ENCODE results near the gene CCDC91. TPM values are rescaled to one million over a fixed set of nuclear protein-coding genes. Genes with fewer than 3 reads are reported as not detected.

Gene CCDC91
- total RNA-seq, 1 experiment from 2014 or later = 26.9 TPM

DNA sequence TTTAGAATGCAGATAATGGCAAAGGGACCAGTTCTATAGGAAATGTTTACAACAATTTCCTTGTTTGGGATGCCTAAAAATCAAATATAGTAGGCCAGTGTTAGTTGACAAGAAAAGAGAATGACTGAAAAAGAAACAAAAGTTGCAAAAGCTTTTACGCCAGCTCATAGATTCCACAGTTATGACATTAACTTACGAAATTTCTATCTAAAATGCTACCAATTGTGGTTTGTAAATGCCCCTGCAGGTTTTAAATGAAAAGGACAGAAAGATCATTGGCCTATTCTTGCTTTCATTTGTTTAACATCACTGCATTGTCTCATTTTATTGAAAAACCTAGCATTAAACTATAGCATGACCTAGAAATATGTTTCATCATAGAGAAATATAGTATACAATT is 345.8 kb downstream of the CCDC91 start:
- Histone ChIP-seq H3K4me1 (ENCODE audit: control insufficient read depth, insufficient read depth, low read length) (peaks cover 3% of the 10 kb centered on the region; the same call in 1 of the 2 replicates), H3K36me3 (ENCODE audit: control insufficient read depth, insufficient read depth, low read length) (no peaks in the 10 kb centered on the region), H3K9me3 (ENCODE audit: control insufficient read depth, insufficient read depth, low read depth, low read length) (no peaks in the 10 kb centered on the region), H3K27ac (ENCODE audit: low read length) (no peak overlapping the region), H3K4me3 (ENCODE audit: low read depth in 2 of 2, low read length in 2 of 2) (no peak overlapping the region), H3K27me3 (ENCODE audit: control insufficient read depth, insufficient read depth, low read length) (no peaks in the 10 kb centered on the region)
- BruUV-seq (replicated peaks) = no TSS peak
- in situ Hi-C loops (cut with HindIII; ENCODE audit: low pct_unique_long_range_greater_than_20kb, low sequenced_read_pairs) = no loop called here
- TF ChIP-seq, protein P1, sequence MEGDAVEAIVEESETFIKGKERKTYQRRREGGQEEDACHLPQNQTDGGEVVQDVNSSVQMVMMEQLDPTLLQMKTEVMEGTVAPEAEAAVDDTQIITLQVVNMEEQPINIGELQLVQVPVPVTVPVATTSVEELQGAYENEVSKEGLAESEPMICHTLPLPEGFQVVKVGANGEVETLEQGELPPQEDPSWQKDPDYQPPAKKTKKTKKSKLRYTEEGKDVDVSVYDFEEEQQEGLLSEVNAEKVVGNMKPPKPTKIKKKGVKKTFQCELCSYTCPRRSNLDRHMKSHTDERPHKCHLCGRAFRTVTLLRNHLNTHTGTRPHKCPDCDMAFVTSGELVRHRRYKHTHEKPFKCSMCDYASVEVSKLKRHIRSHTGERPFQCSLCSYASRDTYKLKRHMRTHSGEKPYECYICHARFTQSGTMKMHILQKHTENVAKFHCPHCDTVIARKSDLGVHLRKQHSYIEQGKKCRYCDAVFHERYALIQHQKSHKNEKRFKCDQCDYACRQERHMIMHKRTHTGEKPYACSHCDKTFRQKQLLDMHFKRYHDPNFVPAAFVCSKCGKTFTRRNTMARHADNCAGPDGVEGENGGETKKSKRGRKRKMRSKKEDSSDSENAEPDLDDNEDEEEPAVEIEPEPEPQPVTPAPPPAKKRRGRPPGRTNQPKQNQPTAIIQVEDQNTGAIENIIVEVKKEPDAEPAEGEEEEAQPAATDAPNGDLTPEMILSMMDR (IDR thresholded peaks at IDR 0.05) = no peak
- TF ChIP-seq POLR2AphosphoS5 (IDR thresholded peaks at IDR 0.05; ENCODE audit: low read depth, low read length) (no peak), SIN3A (IDR thresholded peaks at IDR 0.05; ENCODE audit: borderline replicate concordance, insufficient read depth, low read depth, low read length) (no peak), TCF7L2 (IDR thresholded peaks at IDR 0.05; ENCODE audit: low read depth, low read length) (no peak)
- TF ChIP-seq, protein P2, sequence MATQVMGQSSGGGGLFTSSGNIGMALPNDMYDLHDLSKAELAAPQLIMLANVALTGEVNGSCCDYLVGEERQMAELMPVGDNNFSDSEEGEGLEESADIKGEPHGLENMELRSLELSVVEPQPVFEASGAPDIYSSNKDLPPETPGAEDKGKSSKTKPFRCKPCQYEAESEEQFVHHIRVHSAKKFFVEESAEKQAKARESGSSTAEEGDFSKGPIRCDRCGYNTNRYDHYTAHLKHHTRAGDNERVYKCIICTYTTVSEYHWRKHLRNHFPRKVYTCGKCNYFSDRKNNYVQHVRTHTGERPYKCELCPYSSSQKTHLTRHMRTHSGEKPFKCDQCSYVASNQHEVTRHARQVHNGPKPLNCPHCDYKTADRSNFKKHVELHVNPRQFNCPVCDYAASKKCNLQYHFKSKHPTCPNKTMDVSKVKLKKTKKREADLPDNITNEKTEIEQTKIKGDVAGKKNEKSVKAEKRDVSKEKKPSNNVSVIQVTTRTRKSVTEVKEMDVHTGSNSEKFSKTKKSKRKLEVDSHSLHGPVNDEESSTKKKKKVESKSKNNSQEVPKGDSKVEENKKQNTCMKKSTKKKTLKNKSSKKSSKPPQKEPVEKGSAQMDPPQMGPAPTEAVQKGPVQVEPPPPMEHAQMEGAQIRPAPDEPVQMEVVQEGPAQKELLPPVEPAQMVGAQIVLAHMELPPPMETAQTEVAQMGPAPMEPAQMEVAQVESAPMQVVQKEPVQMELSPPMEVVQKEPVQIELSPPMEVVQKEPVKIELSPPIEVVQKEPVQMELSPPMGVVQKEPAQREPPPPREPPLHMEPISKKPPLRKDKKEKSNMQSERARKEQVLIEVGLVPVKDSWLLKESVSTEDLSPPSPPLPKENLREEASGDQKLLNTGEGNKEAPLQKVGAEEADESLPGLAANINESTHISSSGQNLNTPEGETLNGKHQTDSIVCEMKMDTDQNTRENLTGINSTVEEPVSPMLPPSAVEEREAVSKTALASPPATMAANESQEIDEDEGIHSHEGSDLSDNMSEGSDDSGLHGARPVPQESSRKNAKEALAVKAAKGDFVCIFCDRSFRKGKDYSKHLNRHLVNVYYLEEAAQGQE (IDR thresholded peaks at IDR 0.05; ENCODE audit: insufficient read depth in 1 of 2, low read depth in 2 of 2, low read length in 1 of 2) = no peak
- ATAC-seq (no peak), DNase-seq (ENCODE audit: low read depth, low spot score) (no peak)
- intact Hi-C loops (cut with micrococcal nuclease; ENCODE audit: unreplicated experiment) = no loop called here
- CTCF ChIA-PET = no interaction called here
- POLR2A ChIA-PET = no interaction called here

DNA sequence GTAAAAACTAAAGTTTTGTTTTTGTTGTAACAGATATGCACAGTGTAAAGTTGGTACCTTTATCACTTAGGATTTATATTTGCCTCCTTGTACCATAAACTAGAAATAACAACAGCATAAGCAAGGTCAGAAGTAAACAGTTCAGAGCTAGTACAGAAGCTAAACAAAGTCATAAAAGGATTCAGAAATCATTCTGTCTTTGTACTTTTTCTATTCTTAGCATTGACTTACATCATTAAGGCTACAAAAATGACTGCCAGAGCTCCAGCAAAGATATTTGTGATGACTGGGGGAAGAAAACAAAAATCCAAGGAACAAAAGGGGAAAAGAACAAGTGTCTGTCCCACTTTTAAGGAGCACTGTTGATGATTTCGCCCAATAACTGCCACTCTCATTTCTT is 347.2 kb downstream of the CCDC91 start:
- POLR2A ChIA-PET = no interaction called here
- intact Hi-C loops (cut with micrococcal nuclease; ENCODE audit: unreplicated experiment) (no loop called here), in situ Hi-C loops (cut with HindIII; ENCODE audit: low pct_unique_long_range_greater_than_20kb, low sequenced_read_pairs) (no loop called here)
- DNase-seq (ENCODE audit: low read depth, low spot score) (no peak), ATAC-seq (no peak)
- peaks cover 3% of the 10 kb centered on the region; the same call in 1 of the 2 replicates for H3K4me1 ChIP-seq (ENCODE audit: control insufficient read depth, insufficient read depth, low read length)
- H3K9me3 ChIP-seq (ENCODE audit: control insufficient read depth, insufficient read depth, low read depth, low read length) = no peaks in the 10 kb centered on the region
- BruUV-seq (replicated peaks) = no TSS peak
- no peak overlapping the region for H3K27ac ChIP-seq (ENCODE audit: low read length)
- no peak overlapping the region for H3K4me3 ChIP-seq (ENCODE audit: low read depth in 2 of 2, low read length in 2 of 2)
- CTCF ChIA-PET = no interaction called here
- H3K36me3 ChIP-seq (ENCODE audit: control insufficient read depth, insufficient read depth, low read length) = no peaks in the 10 kb centered on the region
- TF ChIP-seq TCF7L2 (IDR thresholded peaks at IDR 0.05; ENCODE audit: low read depth, low read length) = no peak
- TF ChIP-seq SIN3A (IDR thresholded peaks at IDR 0.05; ENCODE audit: borderline replicate concordance, insufficient read depth, low read depth, low read length) = no peak
- TF ChIP-seq, protein P2 (IDR thresholded peaks at IDR 0.05; ENCODE audit: insufficient read depth in 1 of 2, low read depth in 2 of 2, low read length in 1 of 2) = no peak
- TF ChIP-seq, protein P1 (IDR thresholded peaks at IDR 0.05) = no peak
- TF ChIP-seq POLR2AphosphoS5 (IDR thresholded peaks at IDR 0.05; ENCODE audit: low read depth, low read length) = no peak
- no peaks in the 10 kb centered on the region for H3K27me3 ChIP-seq (ENCODE audit: control insufficient read depth, insufficient read depth, low read length)
